Heart left ventricle (tissue), 16 donors: ENCODE results near the gene CAMTA1. TPM values are rescaled to one million over a fixed set of nuclear protein-coding genes. Genes with fewer than 3 reads are reported as not detected.
A peak's percentile ranks its signal among the peaks of the same experiment; 100 is the strongest.

Experiments
- ATAC-seq, 4 donors: fragments of 200-7000 bp; cut with Tn5 transposase; one replicate each; pipeline ENCODE4 v1.9.1; 2020 to 2022; ENCODE audit warnings: moderate library complexity in 4 of 4, mild to moderate bottlenecking in 3 of 4, moderate number of reproducible peaks in 1 of 4
- DNase-seq, 5 donors: peaks; one replicate each; pipeline ENCODE4 v3.0.0-alpha.2; 2020
- H3K27ac ChIP-seq, 12 donors: fragments of 200-600 bp; sonication (generic) in 4 of 12; one replicate each; pipeline versions ENCODE4 v1.5.0 to v1.8.0; 2016 to 2022; ENCODE audit warnings: mild to moderate bottlenecking in 2 of 12
- H3K27me3 ChIP-seq, 9 donors: fragments of 200-600 bp; sonication (generic) in 2 of 9; one replicate each; pipeline versions ENCODE4 v1.5.1 to v1.8.0; 2016 to 2022; ENCODE audit warnings: mild to moderate bottlenecking in 3 of 9
- H3K36me3 ChIP-seq, 9 donors: fragments of 200-600 bp; sonication (generic) in 2 of 9; one replicate each; pipeline versions ENCODE4 v1.5.0 to v1.8.0; 2018 to 2022; ENCODE audit warnings: mild to moderate bottlenecking in 2 of 9
- H3K4me1 ChIP-seq, 12 donors: fragments of 200-600 bp; sonication (generic) in 4 of 12; one replicate each; pipeline versions ENCODE4 v1.5.0 to v1.8.0; 2016 to 2022; ENCODE audit warnings: mild to moderate bottlenecking in 3 of 12
- H3K4me3 ChIP-seq, 12 donors: fragments of 200-600 bp; sonication (generic) in 4 of 12; one replicate each; pipeline versions ENCODE4 v1.5.0 to v1.8.0; 2017 to 2022; ENCODE audit warnings: mild to moderate bottlenecking in 9 of 12, moderate library complexity in 4 of 12
- H3K9me3 ChIP-seq, 12 donors: fragments of 200-600 bp; sonication (generic) in 4 of 12; one replicate each; pipeline versions ENCODE4 v1.5.0 to v1.8.0; 2016 to 2022; ENCODE audit warnings: mild to moderate bottlenecking in 1 of 12
- POLR2A ChIP-seq, 2 donors: fragments of 450-650 bp; IDR thresholded peaks; one replicate each; pipeline ENCODE4 v1.6.1; 2017; ENCODE audit warnings: antibody characterized with exemption in 2 of 2, mild to moderate bottlenecking in 2 of 2, moderate library complexity in 2 of 2
- WGBS, 4 donors: extraction: QIAGEN DNeasy Blood & Tissue Kit in 2 of 4; methylation state at CpG; one replicate each; pipeline versions ENCODE4 v1.1.5 to v1.1.7; 2013 to 2018; 5-methylcytosine and 5-hydroxymethylcytosine counted together
- intact Hi-C, 10 donors: fragments of 100-400 bp; cut with DNase I; formaldehyde crosslinking; loops; one replicate each; pipeline versions ENCODE4 v1.11.1 to v1.14.2; 2022
- polyA plus RNA-seq, 2 donors: library from polyadenylated mRNA; stranded (reverse); fragments of 200-250 nt; gene quantifications; one replicate each; pipeline ENCODE4 v1.2.3, GENCODE V29; 2013
- total RNA-seq, 9 donors: library from RNA; depleted of rRNA in 2 of 9; stranded (reverse); fragments of >200 nt in 2 of 9; fragmentation: NEBNext Ultra II Directional in 3 of 9; extraction: Animal tissue kit (Norgen Biotek cat#: 25700) in 3 of 9; gene quantifications; one replicate each; pipeline versions ENCODE4 v1.1.0 to v1.2.4, GENCODE V29; 2016 to 2023
- TF ChIP-seq, protein P1 (sequence below), 12 donors: fragments of 200-600 bp; sonication (generic) in 4 of 12; IDR thresholded peaks; one replicate each; pipeline versions ENCODE4 v1.5.0 to v1.8.0; 2018 to 2022; ENCODE audit warnings: antibody characterized with exemption in 12 of 12, mild to moderate bottlenecking in 5 of 12
- donor health status: ischemic (EF 13 %, LVEDD 7.1; RV severe dilation, severe dysfunction).
- donor health status: healthy with polysubstance abuse.
- donor health status: DM: no; HTN: yes; CAD: no.
- donor health status: DM: no; HTN: no; CAD: no.
- donor health status: ischemic (EF 25% LVEDD 6.9; RV normal size, moderate dysfunction).
- donor health status: ischemic (EF 25% LVEDD 5.7; RV mildly dilated, moderate dysfunction).
- donor health status: healthy.
- donor health status: DM: yes; HTN: yes; CAD: no.
- donor health status: ischemic (EF 35%, LVEDD 5.7; RV mildly dilated, moderate dysfunction).
- donor health status: nonischemic (EF 11% LVEDD 7.7; RV severe dilation, severe dysfunction).
- donor health status: DM: yes; HTN: yes; CAD: no.
- donor health status: PGD.
- donor health status: ischemic (EF 29% LVEDD 5.4; RV normal size, mild dysfunction).
- donor health status: nonischemic (EF 23%, LVEDD 6.1; RV moderate dilation, normal function).

The CAMTA1 gene
- total and polyA plus RNA-seq, 11 donors = 114 to 303 (median 137) TPM

- intact Hi-C loops = no loop called here
- DNase-seq (peak in 2 of 5 donors; percentile 20 to 41), ATAC-seq (no peak)
- WGBS, 4 donors = 93 to 96% (median 95%) methylated on average over 12 to 15 of the region's 15 CpGs
- Histone ChIP-seq H3K4me1 (peaks cover 0 to 15% (median 6%) of the 10 kb centered on the region in 12 donors), H3K36me3 (no peaks in the 10 kb centered on the region), H3K9me3 (no peaks in the 10 kb centered on the region), H3K4me3 (no peak overlapping the region), H3K27me3 (no peaks in the 10 kb centered on the region), H3K27ac (no peak overlapping the region)
- no peak for TF ChIP-seq POLR2A (IDR thresholded peaks at IDR 0.05)
- TF ChIP-seq, protein P1, sequence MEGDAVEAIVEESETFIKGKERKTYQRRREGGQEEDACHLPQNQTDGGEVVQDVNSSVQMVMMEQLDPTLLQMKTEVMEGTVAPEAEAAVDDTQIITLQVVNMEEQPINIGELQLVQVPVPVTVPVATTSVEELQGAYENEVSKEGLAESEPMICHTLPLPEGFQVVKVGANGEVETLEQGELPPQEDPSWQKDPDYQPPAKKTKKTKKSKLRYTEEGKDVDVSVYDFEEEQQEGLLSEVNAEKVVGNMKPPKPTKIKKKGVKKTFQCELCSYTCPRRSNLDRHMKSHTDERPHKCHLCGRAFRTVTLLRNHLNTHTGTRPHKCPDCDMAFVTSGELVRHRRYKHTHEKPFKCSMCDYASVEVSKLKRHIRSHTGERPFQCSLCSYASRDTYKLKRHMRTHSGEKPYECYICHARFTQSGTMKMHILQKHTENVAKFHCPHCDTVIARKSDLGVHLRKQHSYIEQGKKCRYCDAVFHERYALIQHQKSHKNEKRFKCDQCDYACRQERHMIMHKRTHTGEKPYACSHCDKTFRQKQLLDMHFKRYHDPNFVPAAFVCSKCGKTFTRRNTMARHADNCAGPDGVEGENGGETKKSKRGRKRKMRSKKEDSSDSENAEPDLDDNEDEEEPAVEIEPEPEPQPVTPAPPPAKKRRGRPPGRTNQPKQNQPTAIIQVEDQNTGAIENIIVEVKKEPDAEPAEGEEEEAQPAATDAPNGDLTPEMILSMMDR (IDR thresholded peaks at IDR 0.05) = no peak
Observed at GRCh38 chr1:7683521-7683920, 898.3 kb downstream of the CAMTA1 start.

GRCh38 chr1:7684132-7684531 is 898.9 kb downstream of the CAMTA1 start:
- intact Hi-C loops = no loop called here
- 83 to 100% (median 86%) methylated on average over 3 to 8 of the region's 8 CpGs for WGBS, 4 donors
- no peaks in the 10 kb centered on the region for H3K9me3 ChIP-seq
- no peak overlapping the region for H3K4me3 ChIP-seq
- peaks cover 0 to 1% (median 0%) of the 10 kb centered on the region in 9 donors for H3K27me3 ChIP-seq
- no peak for ATAC-seq
- no peak overlapping the region for H3K27ac ChIP-seq
- TF ChIP-seq, protein P1 (IDR thresholded peaks at IDR 0.05) = no peak
- no peak for TF ChIP-seq POLR2A (IDR thresholded peaks at IDR 0.05)
- DNase-seq = peak in 1 of 5 donors; percentile 19
- peaks cover 0 to 15% (median 6%) of the 10 kb centered on the region in 12 donors for H3K4me1 ChIP-seq
- no peaks in the 10 kb centered on the region for H3K36me3 ChIP-seq

- intact Hi-C loops = no loop called here
- Histone ChIP-seq H3K9me3 (no peaks in the 10 kb centered on the region), H3K27ac (no peak overlapping the region), H3K36me3 (no peaks in the 10 kb centered on the region), H3K4me3 (no peak overlapping the region), H3K4me1 (peaks cover 0 to 10% (median 0%) of the 10 kb centered on the region in 12 donors), H3K27me3 (peaks cover 0 to 6% (median 0%) of the 10 kb centered on the region in 9 donors)
- DNase-seq (peak in 2 of 5 donors; percentile 17 to 42), ATAC-seq (no peak)
- no peak for TF ChIP-seq POLR2A (IDR thresholded peaks at IDR 0.05)
- TF ChIP-seq, protein P1 (IDR thresholded peaks at IDR 0.05) = no peak
- 91 to 95% (median 93%) methylated on average over 29 of the region's 29 CpGs for WGBS, 4 donors
Observed at GRCh38 chr1:7684861-7685635, 899.8 kb downstream of the CAMTA1 start.

- WGBS, 4 donors = 74 to 77% (median 76%) methylated on average over 16 of the region's 16 CpGs
- H3K9me3 ChIP-seq = no peaks in the 10 kb centered on the region
- H3K27ac ChIP-seq = no peak overlapping the region
- H3K36me3 ChIP-seq = no peaks in the 10 kb centered on the region
- no peak overlapping the region for H3K4me3 ChIP-seq
- DNase-seq = peak in 1 of 5 donors; percentile 14
- TF ChIP-seq, protein P1 (IDR thresholded peaks at IDR 0.05) = no peak
- TF ChIP-seq POLR2A (IDR thresholded peaks at IDR 0.05) = no peak
- peaks cover 0 to 6% (median 0%) of the 10 kb centered on the region in 9 donors for H3K27me3 ChIP-seq
- no peak for ATAC-seq
- intact Hi-C loops = no loop called here
- H3K4me1 ChIP-seq = no peaks in the 10 kb centered on the region
Observed at GRCh38 chr1:7686301-7686850, 901.1 kb downstream of the CAMTA1 start.
